ENCODE data around the gene ZRANB1.

ZRANB1 gene

DNA sequence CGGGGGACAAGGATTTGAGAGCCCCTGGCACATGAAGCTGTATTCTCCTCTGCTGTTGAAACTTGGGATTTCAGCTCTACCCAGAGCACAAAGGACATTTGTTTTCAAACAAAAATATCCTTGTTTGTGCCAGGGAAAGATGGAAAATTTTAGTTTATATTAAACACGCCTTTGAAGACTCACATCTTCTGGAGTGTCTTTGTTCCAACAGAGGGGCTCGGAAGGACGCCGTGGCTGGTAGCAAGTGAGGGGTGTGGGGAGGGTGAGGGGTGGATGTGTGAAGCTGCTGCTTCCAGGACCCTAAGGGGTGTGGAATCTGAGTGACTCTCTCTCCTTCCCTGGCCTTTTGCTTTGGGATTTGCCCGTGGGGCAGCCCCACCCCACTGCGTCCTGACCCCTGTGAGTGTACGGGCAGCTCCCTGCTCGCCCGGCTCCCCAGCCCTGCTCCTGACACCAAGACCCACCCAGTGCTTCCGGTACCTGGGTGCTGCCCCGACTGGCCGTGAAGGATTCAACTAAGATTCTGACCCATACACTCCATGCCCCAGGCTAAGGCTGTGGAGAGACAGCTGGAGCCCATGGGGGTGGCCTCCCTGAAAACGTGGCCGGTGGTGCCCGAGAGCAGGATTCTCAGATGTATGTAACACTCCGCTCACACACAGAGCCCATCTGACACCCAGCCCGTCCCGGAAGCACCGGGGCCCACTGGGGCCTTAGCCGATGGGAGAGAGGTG, 59.6 kb downstream of the ZRANB1 start:
- Histone ChIP-seq H3K27ac (ENCODE audit: insufficient read depth in 1 of 2, low read depth in 1 of 2, low read length in 2 of 2, poor library complexity in 1 of 2, severe bottlenecking in 2 of 2) (no peak overlapping the region), H3K9me3 (ENCODE audit: control extremely low read depth in 1 of 5, control insufficient read depth in 4 of 5, insufficient read depth in 2 of 5, low read depth in 1 of 5, low read length in 4 of 5) (no peaks in the 10 kb centered on the region), H3K4me3 (ENCODE audit: control insufficient read depth in 1 of 7, extremely low read depth in 1 of 7, insufficient read depth in 4 of 7, low read depth in 2 of 7, low read length in 6 of 7) (no peak overlapping the region), H3K36me3 (ENCODE audit: control insufficient read depth in 4 of 4, insufficient read depth in 4 of 4, low read length in 3 of 4) (peaks cover 7 to 90% (median 61%) of the 10 kb centered on the region in 4 experiments), H3K4me1 (ENCODE audit: control extremely low read depth in 1 of 4, control insufficient read depth in 4 of 4, insufficient read depth in 4 of 4, low read length in 3 of 4) (peaks cover 0 to 9% (median 3%) of the 10 kb centered on the region in 4 experiments), H3K27me3 (replicated peaks in 2 of 5; ENCODE audit: control insufficient read depth in 4 of 5, insufficient read depth in 5 of 5, low read length in 4 of 5) (no peaks in the 10 kb centered on the region)
- no peak for DNase-seq
- WGBS (ENCODE audit: insufficient coverage) = 99% methylated on average over 21 of the region's 21 CpGs
- ChIA-PET CTCF (interaction anchor here (0.7 to 2.2 kb wide), 2 partner anchors 9 to 10 kb away, joined by 5 to 7 read pairs; no protein-coding TSS in a partner anchor), POLR2A (no interaction called here)

DNA sequence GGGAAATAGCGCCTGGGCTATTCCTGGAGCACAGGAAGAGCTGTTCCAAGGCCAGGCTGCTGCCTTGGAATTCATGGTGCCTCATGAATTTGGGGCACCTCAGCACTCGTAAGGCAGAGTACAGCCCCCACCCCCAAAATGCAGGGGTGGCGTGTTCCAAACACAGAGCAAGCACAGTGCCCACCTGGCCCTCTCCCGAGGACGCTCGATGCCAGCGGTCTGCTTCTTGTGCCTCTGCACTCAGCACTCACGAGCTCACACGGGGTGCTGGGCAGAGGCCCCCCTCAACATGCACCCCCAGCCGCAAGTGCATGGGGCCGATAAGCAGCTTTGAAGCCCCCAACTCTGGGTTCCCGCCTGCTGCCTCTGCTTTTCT, 60.1 kb downstream of the ZRANB1 start:
- H3K4me3 ChIP-seq (ENCODE audit: control insufficient read depth in 1 of 7, extremely low read depth in 1 of 7, insufficient read depth in 4 of 7, low read depth in 2 of 7, low read length in 6 of 7) = no peak overlapping the region
- ChIA-PET CTCF (interaction anchor here (2.2 kb wide), 1 partner anchor 9 kb away, joined by 7 read pairs; no protein-coding TSS in a partner anchor), POLR2A (no interaction called here)
- H3K9me3 ChIP-seq (ENCODE audit: control extremely low read depth in 1 of 5, control insufficient read depth in 4 of 5, insufficient read depth in 2 of 5, low read depth in 1 of 5, low read length in 4 of 5) = no peaks in the 10 kb centered on the region
- H3K4me1 ChIP-seq (ENCODE audit: control extremely low read depth in 1 of 4, control insufficient read depth in 4 of 4, insufficient read depth in 4 of 4, low read length in 3 of 4) = peaks cover 0 to 9% (median 3%) of the 10 kb centered on the region in 4 experiments
- no peak overlapping the region for H3K27ac ChIP-seq (ENCODE audit: insufficient read depth in 1 of 2, low read depth in 1 of 2, low read length in 2 of 2, poor library complexity in 1 of 2, severe bottlenecking in 2 of 2)
- DNase-seq = no peak
- peaks cover 6 to 90% (median 58%) of the 10 kb centered on the region in 4 experiments for H3K36me3 ChIP-seq (ENCODE audit: control insufficient read depth in 4 of 4, insufficient read depth in 4 of 4, low read length in 3 of 4)
- WGBS (ENCODE audit: insufficient coverage) = 91% methylated on average over 11 of the region's 12 CpGs
- no peaks in the 10 kb centered on the region for H3K27me3 ChIP-seq (replicated peaks in 2 of 5; ENCODE audit: control insufficient read depth in 4 of 5, insufficient read depth in 5 of 5, low read length in 4 of 5)

DNA sequence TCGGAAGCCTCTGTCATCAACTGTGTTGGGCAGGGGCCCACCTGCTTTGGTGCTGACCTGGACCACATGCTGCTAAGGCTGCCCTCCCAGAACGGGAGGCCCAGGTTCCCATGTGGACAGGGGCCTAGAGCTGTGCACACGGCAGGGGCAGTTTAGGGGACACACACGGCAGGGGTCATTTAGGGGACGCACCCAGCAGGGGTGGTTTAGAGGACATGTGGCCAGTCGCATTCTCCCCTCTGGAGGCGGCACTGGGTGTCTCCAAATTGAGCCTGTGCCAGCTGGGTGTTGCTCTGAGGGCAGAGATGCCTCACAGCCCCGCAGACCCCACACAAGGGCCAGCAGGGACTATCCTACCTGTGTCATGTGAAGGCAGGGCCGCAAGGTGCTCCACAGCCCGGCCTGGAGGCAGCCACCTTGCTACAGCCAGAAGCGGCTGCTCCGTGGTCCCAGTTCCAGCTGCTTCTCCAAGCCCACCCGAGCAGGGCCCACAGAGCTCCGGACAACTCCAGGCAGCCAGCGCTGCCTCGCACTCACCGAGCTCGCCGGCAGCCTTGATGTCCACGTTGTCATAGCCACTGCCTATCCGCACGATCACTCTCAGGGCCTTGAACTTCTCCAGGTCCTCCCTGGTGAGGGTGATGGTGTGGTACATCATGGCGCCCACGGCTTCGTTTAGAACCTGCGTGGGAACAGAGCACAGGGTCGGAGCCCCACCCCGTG, 60.7 kb downstream of the ZRANB1 start:
- no peak for DNase-seq
- no peak overlapping the region for H3K27ac ChIP-seq (ENCODE audit: insufficient read depth in 1 of 2, low read depth in 1 of 2, low read length in 2 of 2, poor library complexity in 1 of 2, severe bottlenecking in 2 of 2)
- 91% methylated on average over 19 of the region's 28 CpGs for WGBS (ENCODE audit: insufficient coverage)
- no peak overlapping the region for H3K4me3 ChIP-seq (ENCODE audit: control insufficient read depth in 1 of 7, extremely low read depth in 1 of 7, insufficient read depth in 4 of 7, low read depth in 2 of 7, low read length in 6 of 7)
- peaks cover under 1 to 89% (median 57%) of the 10 kb centered on the region in 4 experiments for H3K36me3 ChIP-seq (ENCODE audit: control insufficient read depth in 4 of 4, insufficient read depth in 4 of 4, low read length in 3 of 4)
- ChIA-PET POLR2A (no interaction called here), CTCF (interaction anchor here (2.2 kb wide), 1 partner anchor 10 kb away, joined by 7 read pairs; no protein-coding TSS in a partner anchor)
- H3K9me3 ChIP-seq (ENCODE audit: control extremely low read depth in 1 of 5, control insufficient read depth in 4 of 5, insufficient read depth in 2 of 5, low read depth in 1 of 5, low read length in 4 of 5) = no peaks in the 10 kb centered on the region
- no peaks in the 10 kb centered on the region for H3K27me3 ChIP-seq (replicated peaks in 2 of 5; ENCODE audit: control insufficient read depth in 4 of 5, insufficient read depth in 5 of 5, low read length in 4 of 5)
- H3K4me1 ChIP-seq (ENCODE audit: control extremely low read depth in 1 of 4, control insufficient read depth in 4 of 4, insufficient read depth in 4 of 4, low read length in 3 of 4) = peaks cover 0 to 9% (median 3%) of the 10 kb centered on the region in 4 experiments

GRCh38 chr10:125003146-125003900, 61.4 kb downstream of the ZRANB1 start:
- ChIA-PET CTCF (no interaction called here), POLR2A (no interaction called here)
- no peak overlapping the region for H3K27ac ChIP-seq (ENCODE audit: insufficient read depth in 1 of 2, low read depth in 1 of 2, low read length in 2 of 2, poor library complexity in 1 of 2, severe bottlenecking in 2 of 2)
- H3K4me3 ChIP-seq (ENCODE audit: control insufficient read depth in 1 of 7, extremely low read depth in 1 of 7, insufficient read depth in 4 of 7, low read depth in 2 of 7, low read length in 6 of 7) = no peak overlapping the region
- peaks cover 0 to 83% (median 53%) of the 10 kb centered on the region in 4 experiments for H3K36me3 ChIP-seq (ENCODE audit: control insufficient read depth in 4 of 4, insufficient read depth in 4 of 4, low read length in 3 of 4)
- H3K9me3 ChIP-seq (ENCODE audit: control extremely low read depth in 1 of 5, control insufficient read depth in 4 of 5, insufficient read depth in 2 of 5, low read depth in 1 of 5, low read length in 4 of 5) = no peaks in the 10 kb centered on the region
- H3K27me3 ChIP-seq (replicated peaks in 2 of 5; ENCODE audit: control insufficient read depth in 4 of 5, insufficient read depth in 5 of 5, low read length in 4 of 5) = no peaks in the 10 kb centered on the region
- DNase-seq = no peak
- H3K4me1 ChIP-seq (ENCODE audit: control extremely low read depth in 1 of 4, control insufficient read depth in 4 of 4, insufficient read depth in 4 of 4, low read length in 3 of 4) = peaks cover 0 to 9% (median 3%) of the 10 kb centered on the region in 4 experiments
- WGBS (ENCODE audit: insufficient coverage) = 95% methylated on average over 21 of the region's 34 CpGs

GRCh38 chr10:125003901-125004467, 62.1 kb downstream of the ZRANB1 start:
- H3K4me1 ChIP-seq (ENCODE audit: control extremely low read depth in 1 of 4, control insufficient read depth in 4 of 4, insufficient read depth in 4 of 4, low read length in 3 of 4) = peaks cover 0 to 9% (median 3%) of the 10 kb centered on the region in 4 experiments
- POLR2A ChIA-PET = no interaction called here
- WGBS (ENCODE audit: insufficient coverage) = 93% methylated on average over 13 of the region's 14 CpGs

DNA sequence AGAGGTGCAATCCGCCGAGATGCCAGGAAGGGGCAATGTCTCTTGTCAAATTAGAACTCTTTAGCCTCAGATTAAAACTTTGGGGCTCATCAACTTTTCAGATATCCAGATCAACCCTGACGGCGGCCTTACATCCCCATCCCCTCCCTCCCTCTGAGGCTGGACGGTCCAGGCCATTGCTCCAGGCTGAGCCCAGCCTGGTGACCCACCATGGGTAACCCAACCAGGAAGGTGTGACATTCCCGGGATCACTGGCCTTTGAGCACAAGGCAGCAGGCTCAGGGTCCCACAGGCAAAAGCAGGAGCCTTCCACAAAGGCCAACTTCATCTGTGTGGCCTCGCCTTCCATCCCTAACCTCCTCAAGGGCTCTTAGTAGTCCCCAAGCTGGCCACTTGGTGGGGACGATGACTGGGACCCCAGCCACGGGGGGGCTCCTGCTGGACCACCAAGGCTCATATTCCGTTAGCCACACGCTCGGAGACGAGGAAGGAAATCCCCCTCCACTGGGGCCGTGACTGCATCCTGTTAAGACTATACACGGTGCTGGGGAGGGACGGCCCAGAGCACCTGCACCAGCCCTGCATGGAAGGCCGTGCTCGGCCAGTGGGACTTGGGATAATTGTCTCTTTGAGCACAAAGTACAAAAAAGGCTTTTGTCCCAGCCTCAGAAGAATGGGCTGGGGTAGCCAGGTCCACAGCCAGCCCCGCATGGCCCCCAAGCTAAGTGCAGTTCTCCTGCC, 62.8 kb downstream of the ZRANB1 start:
- Histone ChIP-seq H3K9me3 (ENCODE audit: control extremely low read depth in 1 of 5, control insufficient read depth in 4 of 5, insufficient read depth in 2 of 5, low read depth in 1 of 5, low read length in 4 of 5) (no peaks in the 10 kb centered on the region), H3K4me3 (ENCODE audit: control insufficient read depth in 1 of 7, extremely low read depth in 1 of 7, insufficient read depth in 4 of 7, low read depth in 2 of 7, low read length in 6 of 7) (no peak overlapping the region), H3K27me3 (replicated peaks in 2 of 5; ENCODE audit: control insufficient read depth in 4 of 5, insufficient read depth in 5 of 5, low read length in 4 of 5) (no peaks in the 10 kb centered on the region), H3K27ac (ENCODE audit: insufficient read depth in 1 of 2, low read depth in 1 of 2, low read length in 2 of 2, poor library complexity in 1 of 2, severe bottlenecking in 2 of 2) (no peak overlapping the region), H3K4me1 (ENCODE audit: control extremely low read depth in 1 of 4, control insufficient read depth in 4 of 4, insufficient read depth in 4 of 4, low read length in 3 of 4) (peaks cover 0 to 9% (median 3%) of the 10 kb centered on the region in 4 experiments), H3K36me3 (ENCODE audit: control insufficient read depth in 4 of 4, insufficient read depth in 4 of 4, low read length in 3 of 4) (peaks cover 0 to 71% (median 46%) of the 10 kb centered on the region in 4 experiments)
- WGBS (ENCODE audit: insufficient coverage) = 74% methylated on average over 12 of the region's 19 CpGs
- peak in 1 of 3 donors; percentile 7 for DNase-seq
- ChIA-PET POLR2A (no interaction called here), CTCF (interaction anchor here (1.0 kb wide), 1 partner anchor 10 kb away, joined by 3 read pairs; no protein-coding TSS in a partner anchor)

More at GRCh38 chr10:125003901-125004467, 62.1 kb downstream of the ZRANB1 start:
- peaks cover 0 to 77% (median 49%) of the 10 kb centered on the region in 4 experiments for H3K36me3 ChIP-seq (ENCODE audit: control insufficient read depth in 4 of 4, insufficient read depth in 4 of 4, low read length in 3 of 4)
- H3K9me3 ChIP-seq (ENCODE audit: control extremely low read depth in 1 of 5, control insufficient read depth in 4 of 5, insufficient read depth in 2 of 5, low read depth in 1 of 5, low read length in 4 of 5) = no peaks in the 10 kb centered on the region
- no peaks in the 10 kb centered on the region for H3K27me3 ChIP-seq (replicated peaks in 2 of 5; ENCODE audit: control insufficient read depth in 4 of 5, insufficient read depth in 5 of 5, low read length in 4 of 5)
- DNase-seq = no peak
- no peak overlapping the region for H3K4me3 ChIP-seq (ENCODE audit: control insufficient read depth in 1 of 7, extremely low read depth in 1 of 7, insufficient read depth in 4 of 7, low read depth in 2 of 7, low read length in 6 of 7)
- CTCF ChIA-PET = no interaction called here
- no peak overlapping the region for H3K27ac ChIP-seq (ENCODE audit: insufficient read depth in 1 of 2, low read depth in 1 of 2, low read length in 2 of 2, poor library complexity in 1 of 2, severe bottlenecking in 2 of 2)

Data from common myeloid progenitor, CD34-positive (primary cell).